Uterus (tissue), 4 donors: ENCODE measurements around the gene CDH12. TPM values are rescaled to one million over a fixed set of nuclear protein-coding genes. Genes with fewer than 3 reads are reported as not detected.

ENCODE experiments used
- DNase-seq, 2 donors: peaks; one replicate each; pipeline ENCODE4 v3.0.0-alpha.2; 2019 to 2020
- H3K27ac ChIP-seq, 2 donors: fragments of 200-600 bp; sonication (generic); 1 replicate in 1 of 2; 2 replicates in 1 of 2; pipeline ENCODE4 v1.5.1; 2016 to 2018
- H3K27me3 ChIP-seq, 2 donors: fragments of 200-600 bp; sonication (generic); one replicate each; pipeline ENCODE4 v1.5.1; 2018 to 2019; ENCODE audit warnings: control low read depth in 1 of 2
- H3K36me3 ChIP-seq, 2 donors: fragments of 200-600 bp; sonication (generic); one replicate each; pipeline ENCODE4 v1.5.1; 2019; ENCODE audit warnings: control low read depth in 1 of 2
- H3K4me1 ChIP-seq, 2 donors: fragments of 200-600 bp; sonication (generic); one replicate each; pipeline ENCODE4 v1.5.1; 2018 to 2019; ENCODE audit warnings: control low read depth in 1 of 2
- H3K4me3 ChIP-seq, 2 donors: fragments of 200-600 bp; sonication (generic); 1 replicate in 1 of 2; 2 replicates in 1 of 2; pipeline ENCODE4 v1.5.1; 2018 to 2019; ENCODE audit warnings: mild to moderate bottlenecking in 1 of 2
- H3K9me3 ChIP-seq, 2 donors: fragments of 200-600 bp; sonication (generic); one replicate each; pipeline ENCODE4 v1.5.1; 2019; ENCODE audit warnings: control low read depth in 1 of 2
- CTCF ChIP-seq, 4 experiments: fragments of 200-600 bp in 2 of 4; fragments of 450-650 bp in 2 of 4; sonication (generic) in 2 of 4; IDR thresholded peaks; one replicate each; pipeline ENCODE4 v1.5.1; 2016 to 2019; ENCODE audit warnings: antibody characterized with exemption in 4 of 4, mild to moderate bottlenecking in 2 of 4, moderate library complexity in 1 of 4
- POLR2A ChIP-seq, 2 donors: fragments of 450-650 bp; IDR thresholded peaks; one replicate each; pipeline ENCODE4 v1.6.1; 2016; ENCODE audit warnings: antibody characterized with exemption in 2 of 2, mild to moderate bottlenecking in 1 of 2, moderate library complexity in 1 of 2
- intact Hi-C: fragments of 100-400 bp; cut with DNase I; formaldehyde crosslinking; loops from one replicate; pipeline ENCODE4 v1.15.1; 2023; ENCODE audit warnings: low total_unique reads
- total RNA-seq, 4 donors: library from RNA; depleted of rRNA in 3 of 4; stranded (reverse); fragments of >200 nt in 3 of 4; gene quantifications; one replicate each; pipeline versions ENCODE4 v1.1.0 to v1.2.4, GENCODE V29; 2014 to 2023
- donor health status: DM: yes; HTN: yes; CAD: no.

The CDH12 gene
- total RNA-seq, 4 donors from 2014 or later, result 0.37 to 2.0 TPM; not detected in 2

GRCh38 chr5:22631683-22632082, 221.5 kb downstream of the CDH12 start:
- no peaks in the 10 kb centered on the region for H3K4me1 ChIP-seq
- no peak overlapping the region for H3K27ac ChIP-seq
- no peak for DNase-seq
- H3K4me3 ChIP-seq, result no peak overlapping the region
- no peaks in the 10 kb centered on the region for H3K27me3 ChIP-seq
- H3K9me3 ChIP-seq, result no peaks in the 10 kb centered on the region
- TF ChIP-seq POLR2A (IDR thresholded peaks at IDR 0.05), result no peak
- no peak for TF ChIP-seq CTCF (IDR thresholded peaks at IDR 0.05)
- intact Hi-C loops, result no loop called here
- H3K36me3 ChIP-seq, result peaks cover 0 to 2% of the 10 kb centered on the region in 2 donors

- no peak for TF ChIP-seq CTCF (IDR thresholded peaks at IDR 0.05)
- no peak for TF ChIP-seq POLR2A (IDR thresholded peaks at IDR 0.05)
- DNase-seq, result no peak
- intact Hi-C loops, result no loop called here
Measured at GRCh38 chr5:22627029-22627428, 226.1 kb downstream of the CDH12 start.

GRCh38 chr5:22625451-22625850, 227.7 kb downstream of the CDH12 start:
- TF ChIP-seq CTCF (IDR thresholded peaks at IDR 0.05), result no peak
- no peak for TF ChIP-seq POLR2A (IDR thresholded peaks at IDR 0.05)
- Histone ChIP-seq H3K4me1 (no peaks in the 10 kb centered on the region), H3K27me3 (no peaks in the 10 kb centered on the region), H3K9me3 (no peaks in the 10 kb centered on the region), H3K4me3 (no peak overlapping the region), H3K36me3 (no peaks in the 10 kb centered on the region), H3K27ac (no peak overlapping the region)
- DNase-seq, result no peak
- intact Hi-C loops, result no loop called here

More at GRCh38 chr5:22627029-22627428, 226.1 kb downstream of the CDH12 start:
- H3K4me1 ChIP-seq, result no peaks in the 10 kb centered on the region
- no peak overlapping the region for H3K4me3 ChIP-seq
- H3K36me3 ChIP-seq, result no peaks in the 10 kb centered on the region
- no peak overlapping the region for H3K27ac ChIP-seq
- H3K9me3 ChIP-seq, result no peaks in the 10 kb centered on the region
- H3K27me3 ChIP-seq, result no peaks in the 10 kb centered on the region

GRCh38 chr5:22621084-22621483, 232.1 kb downstream of the CDH12 start:
- Histone ChIP-seq H3K27me3 (no peaks in the 10 kb centered on the region), H3K27ac (no peak overlapping the region), H3K4me3 (no peak overlapping the region), H3K4me1 (no peaks in the 10 kb centered on the region), H3K36me3 (no peaks in the 10 kb centered on the region), H3K9me3 (no peaks in the 10 kb centered on the region)
- no peak for DNase-seq
- no peak for TF ChIP-seq POLR2A (IDR thresholded peaks at IDR 0.05)
- TF ChIP-seq CTCF (IDR thresholded peaks at IDR 0.05), result no peak
- intact Hi-C loops, result no loop called here

GRCh38 chr5:22615964-22616363, 237.2 kb downstream of the CDH12 start:
- Histone ChIP-seq H3K4me1 (no peaks in the 10 kb centered on the region), H3K27me3 (no peaks in the 10 kb centered on the region), H3K36me3 (no peaks in the 10 kb centered on the region), H3K27ac (no peak overlapping the region), H3K9me3 (no peaks in the 10 kb centered on the region), H3K4me3 (no peak overlapping the region)
- intact Hi-C loops, result no loop called here
- DNase-seq, result no peak
- no peak for TF ChIP-seq POLR2A (IDR thresholded peaks at IDR 0.05)
- no peak for TF ChIP-seq CTCF (IDR thresholded peaks at IDR 0.05)
